Common myeloid progenitor, CD34-positive (primary cell): ENCODE measurements around the gene PLBD1.

Experiments used
- CTCF ChIA-PET: fragments of 350-600 bp; sonication (Branson Sonifier 250); formaldehyde crosslinking; loops from one replicate; lab custom pipeline; 2021; ENCODE audit warnings: antibody characterized with exemption; lab: Charles Lee
- POLR2A ChIA-PET: fragments of 350-600 bp; sonication (Branson Sonifier 250); formaldehyde crosslinking; loops from one replicate; lab custom pipeline; 2021; ENCODE audit warnings: antibody characterized with exemption; lab: Charles Lee
- DNase-seq, 3 donors: peaks; one replicate each; pipeline versions ENCODE4 v3.0.0 to v3.0.0-alpha.2; 2013
- H3K27ac ChIP-seq, 2 experiments: 1 replicate in 1 of 2; 2 replicates in 1 of 2; pipeline ENCODE4 v1.7.0; 2013; ENCODE audit warnings: inconsistent platforms in 2 of 2, low read length in 2 of 2, mild to moderate bottlenecking in 2 of 2, low read depth in 1 of 2, moderate library complexity in 1 of 2; ENCODE audit not compliant: severe bottlenecking in 2 of 2, insufficient read depth in 1 of 2, poor library complexity in 1 of 2
- H3K27me3 ChIP-seq, 5 experiments: replicated peaks in 2 of 5; 1 replicate in 3 of 5; 2 replicates in 2 of 5; pipeline versions ENCODE4 v1.6.1 to v1.7.0; 2013; ENCODE audit warnings: low read length in 4 of 5, mild to moderate bottlenecking in 2 of 5, moderate library complexity in 2 of 5, inconsistent platforms in 1 of 5; ENCODE audit not compliant: insufficient read depth in 5 of 5, control insufficient read depth in 4 of 5
- H3K36me3 ChIP-seq, 4 experiments: 1 replicate in 2 of 4; 2 replicates in 2 of 4; pipeline versions ENCODE4 v1.6.1 to v1.7.0; 2013; ENCODE audit warnings: low read length in 3 of 4, control low read depth in 1 of 4, mild to moderate bottlenecking in 1 of 4; ENCODE audit not compliant: control insufficient read depth in 4 of 4, insufficient read depth in 4 of 4
- H3K4me1 ChIP-seq, 4 experiments: 1 replicate in 3 of 4; 2 replicates in 1 of 4; pipeline versions ENCODE4 v1.6.1 to v1.7.1; 2013; ENCODE audit warnings: low read length in 3 of 4, mild to moderate bottlenecking in 3 of 4, control low read depth in 1 of 4, inconsistent platforms in 1 of 4, moderate library complexity in 1 of 4; ENCODE audit not compliant: control insufficient read depth in 4 of 4, insufficient read depth in 4 of 4; ENCODE audit errors: control extremely low read depth in 1 of 4
- H3K4me3 ChIP-seq, 7 experiments: 1 replicate in 4 of 7; 2 replicates in 3 of 7; pipeline versions ENCODE4 v1.5.1 to v1.7.0; 2013; ENCODE audit warnings: mild to moderate bottlenecking in 7 of 7, low read length in 6 of 7, moderate library complexity in 6 of 7, inconsistent platforms in 2 of 7, low read depth in 2 of 7, control low read depth in 1 of 7; ENCODE audit not compliant: insufficient read depth in 4 of 7, control insufficient read depth in 1 of 7; ENCODE audit errors: extremely low read depth in 1 of 7
- H3K9me3 ChIP-seq, 5 experiments: 1 replicate in 4 of 5; 2 replicates in 1 of 5; pipeline versions ENCODE4 v1.6.1 to v1.7.1; 2013; ENCODE audit warnings: low read length in 4 of 5, mild to moderate bottlenecking in 2 of 5, inconsistent platforms in 1 of 5, low read depth in 1 of 5, moderate library complexity in 1 of 5; ENCODE audit not compliant: control insufficient read depth in 4 of 5, insufficient read depth in 2 of 5; ENCODE audit errors: control extremely low read depth in 1 of 5
- WGBS: methylation state at CpG from one replicate; pipeline ENCODE4 v1.1.5; 2013; ENCODE audit not compliant: insufficient coverage; 5-methylcytosine and 5-hydroxymethylcytosine counted together

Gene PLBD1

GRCh38 chr12:14514154-14514842, 53.4 kb downstream of the PLBD1 start:
- H3K27me3 ChIP-seq: no peaks in the 10 kb centered on the region
- no peaks in the 10 kb centered on the region for H3K4me1 ChIP-seq
- DNase-seq: peak; percentile 40 to 68 (median 67)
- no peaks in the 10 kb centered on the region for H3K9me3 ChIP-seq
- H3K4me3 ChIP-seq: no peak overlapping the region
- CTCF ChIA-PET: interaction anchor here (0.7 to 1.7 kb wide), 14 partner anchors 9 to 288 kb away, joined by 3 to 5 read pairs (median 3); no protein-coding TSS in a partner anchor
- POLR2A ChIA-PET: no interaction called here
- WGBS: 29% methylated on average over 1 of the region's 4 CpGs
- no peak overlapping the region for H3K27ac ChIP-seq
- no peaks in the 10 kb centered on the region for H3K36me3 ChIP-seq

DNA sequence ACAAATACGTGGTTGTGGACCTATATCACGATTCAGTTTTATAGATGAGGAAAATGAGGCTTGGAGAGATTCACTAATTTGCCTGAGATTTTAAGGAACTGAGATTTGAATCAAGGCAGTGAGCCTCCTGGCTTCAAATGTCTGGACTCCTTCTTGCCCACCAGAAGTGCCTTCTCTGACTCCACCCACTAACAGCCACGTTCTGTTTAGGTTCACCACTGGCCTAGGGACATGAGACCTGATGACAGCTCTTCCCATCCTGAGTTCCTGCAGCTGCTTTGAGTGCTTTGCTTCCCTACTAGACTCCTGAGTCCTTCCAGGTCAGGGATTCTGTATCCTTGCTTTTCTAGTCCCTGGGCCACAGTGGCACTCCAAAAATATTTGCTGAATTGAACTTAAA, 57.1 kb downstream of the PLBD1 start:
- no peaks in the 10 kb centered on the region for H3K4me1 ChIP-seq
- no peaks in the 10 kb centered on the region for H3K36me3 ChIP-seq
- H3K4me3 ChIP-seq: no peak overlapping the region
- no peaks in the 10 kb centered on the region for H3K9me3 ChIP-seq
- DNase-seq: no peak
- CTCF ChIA-PET: no interaction called here
- POLR2A ChIA-PET: no interaction called here
- H3K27me3 ChIP-seq: no peaks in the 10 kb centered on the region
- H3K27ac ChIP-seq: no peak overlapping the region
- 67% methylated on average over 3 of the region's 3 CpGs for WGBS

GRCh38 chr12:14505626-14506596, 61.8 kb downstream of the PLBD1 start:
- Histone ChIP-seq H3K4me3 (no peak overlapping the region), H3K27ac (no peak overlapping the region), H3K9me3 (no peaks in the 10 kb centered on the region), H3K4me1 (no peaks in the 10 kb centered on the region), H3K27me3 (no peaks in the 10 kb centered on the region), H3K36me3 (peaks cover 3 to 19% (median 12%) of the 10 kb centered on the region in 4 experiments)
- DNase-seq: no peak
- ChIA-PET CTCF (no interaction called here), POLR2A (no interaction called here)
- WGBS: 100% methylated on average over 3 of the region's 6 CpGs

DNA sequence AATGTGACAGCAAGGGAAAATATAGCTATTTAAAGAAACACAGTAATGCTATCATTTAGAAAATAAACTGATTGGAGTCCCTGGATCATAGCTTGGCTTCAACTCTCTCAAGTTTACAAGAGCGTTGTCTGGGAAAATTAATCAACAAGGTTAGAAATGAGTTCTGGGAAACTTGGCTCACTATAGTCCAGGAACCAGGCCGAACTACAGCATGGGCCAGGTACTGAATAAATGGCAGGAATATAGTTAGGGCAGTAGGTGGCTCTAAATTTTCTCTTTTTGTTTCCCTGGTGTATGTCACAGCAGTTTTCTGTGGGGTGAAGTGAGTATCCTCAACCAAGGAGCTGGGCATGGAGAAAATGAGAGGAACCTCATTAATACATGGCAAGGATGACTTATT, 72.4 kb downstream of the PLBD1 start:
- no peak for DNase-seq
- Histone ChIP-seq H3K27ac (no peak overlapping the region), H3K36me3 (peaks cover 27 to 77% (median 50%) of the 10 kb centered on the region in 4 experiments), H3K9me3 (peaks cover 0 to 9% (median 0%) of the 10 kb centered on the region in 5 experiments), H3K4me1 (no peaks in the 10 kb centered on the region), H3K27me3 (no peaks in the 10 kb centered on the region), H3K4me3 (no peak overlapping the region)
- POLR2A ChIA-PET: no interaction called here
- 100% methylated on average over 2 of the region's 2 CpGs for WGBS
- CTCF ChIA-PET: interaction anchor here (1.2 kb wide), 1 partner anchor 10 kb away, joined by 3 read pairs; no protein-coding TSS in a partner anchor

GRCh38 chr12:14482886-14483285, 84.8 kb downstream of the PLBD1 start:
- Histone ChIP-seq H3K36me3 (peaks cover 30 to 92% (median 51%) of the 10 kb centered on the region in 4 experiments), H3K4me1 (no peaks in the 10 kb centered on the region), H3K27ac (no peak overlapping the region), H3K9me3 (peaks cover 0 to 2% (median 0%) of the 10 kb centered on the region in 5 experiments), H3K4me3 (no peak overlapping the region), H3K27me3 (no peaks in the 10 kb centered on the region)
- ChIA-PET POLR2A (no interaction called here), CTCF (no interaction called here)
- WGBS: no CpG with 5 or more reads among the region's 2 CpGs
- no peak for DNase-seq

DNA sequence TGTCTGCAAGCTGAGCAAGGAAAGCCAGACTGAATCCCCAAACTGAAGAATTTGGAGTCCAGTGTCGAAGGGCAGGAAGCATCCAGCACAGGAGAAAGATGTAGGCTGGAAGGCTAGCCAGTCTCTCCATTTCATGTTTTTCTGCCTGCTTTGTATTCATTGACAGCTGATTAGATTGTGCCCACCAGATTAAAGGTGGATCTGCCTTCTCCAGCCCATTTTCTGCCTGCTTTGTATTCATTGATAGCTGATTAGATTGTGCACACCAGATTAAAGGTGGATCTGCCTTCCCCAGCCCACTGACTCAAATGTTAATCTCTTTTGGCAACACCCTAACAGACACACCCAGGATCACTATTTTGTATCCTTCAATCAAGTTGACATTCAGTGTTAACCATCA, 85.3 kb downstream of the PLBD1 start:
- Histone ChIP-seq H3K27ac (no peak overlapping the region), H3K36me3 (peaks cover 28 to 93% (median 50%) of the 10 kb centered on the region in 4 experiments), H3K9me3 (peaks cover 0 to 2% (median 0%) of the 10 kb centered on the region in 5 experiments), H3K4me1 (no peaks in the 10 kb centered on the region), H3K27me3 (no peaks in the 10 kb centered on the region), H3K4me3 (no peak overlapping the region)
- DNase-seq: no peak
- ChIA-PET POLR2A (no interaction called here), CTCF (interaction anchor here (1.0 to 1.3 kb wide), 3 partner anchors 12 to 244 kb away, joined by 3 to 4 read pairs (median 3); no protein-coding TSS in a partner anchor)
- 100% methylated on average over 1 of the region's 1 CpG for WGBS
